SH-SY5Y (cell line): Measurements from ENCODE around the gene PHC2.

Experiments used
- GATA2 ChIP-seq: IDR thresholded peaks from 2 replicates; pipeline ENCODE4 v1.6.1; 2011; ENCODE audit warnings: mild to moderate bottlenecking, low read depth, low read length
- GATA3 ChIP-seq: IDR thresholded peaks from 2 replicates; pipeline ENCODE4 v1.6.1; 2011; ENCODE audit warnings: low read depth, mild to moderate bottlenecking, low read length, moderate library complexity

DNA sequence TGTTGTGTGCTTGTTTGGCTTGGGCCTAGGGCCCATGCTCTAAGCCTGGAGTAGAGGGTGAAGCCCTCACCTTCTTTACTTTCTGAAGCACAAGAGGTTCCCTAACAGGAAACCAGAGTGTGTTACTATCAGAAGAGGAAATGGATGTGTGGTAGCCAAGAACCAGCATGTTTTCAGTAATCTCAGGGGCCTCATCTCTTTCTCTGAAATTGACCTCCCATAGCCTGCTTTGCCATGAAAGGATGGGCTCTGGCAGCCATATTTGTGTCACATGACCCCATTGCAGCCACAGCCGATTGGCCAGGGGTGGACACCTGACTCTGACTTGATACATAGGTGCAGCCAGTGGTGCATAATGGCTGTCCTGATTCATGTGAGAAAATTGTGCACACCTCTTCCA is 128.6 kb downstream of the PHC2 start:
- TF ChIP-seq GATA3 = no peak
- TF ChIP-seq GATA2 = no peak
